Measurements from ENCODE around the gene PRDM11.

The PRDM11 gene

GRCh38 chr11:45260071-45260470 lies 113.6 kb downstream of the PRDM11 start:
- no peak for DNase-seq (ENCODE audit: low read depth, low spot score)

- no peak for DNase-seq (ENCODE audit: low read depth, low spot score)
Observed at GRCh38 chr11:45262900-45263299, 116.5 kb downstream of the PRDM11 start.

GRCh38 chr11:45263773-45264172 lies 117.3 kb downstream of the PRDM11 start:
- DNase-seq (ENCODE audit: low read depth, low spot score) = no peak

- DNase-seq (ENCODE audit: low read depth, low spot score) = peak; percentile 40
Observed at GRCh38 chr11:45264839-45265515, 118.5 kb downstream of the PRDM11 start.

GRCh38 chr11:45265969-45266675 lies 119.7 kb downstream of the PRDM11 start:
- DNase-seq (ENCODE audit: low read depth, low spot score) = no peak

GRCh38 chr11:45266676-45267020 lies 120.2 kb downstream of the PRDM11 start:
- DNase-seq (ENCODE audit: low read depth, low spot score) = no peak

GRCh38 chr11:45267052-45267451 lies 120.6 kb downstream of the PRDM11 start:
- DNase-seq (ENCODE audit: low read depth, low spot score) = no peak

- no peak for DNase-seq (ENCODE audit: low read depth, low spot score)
Observed at GRCh38 chr11:45267652-45268299, 121.3 kb downstream of the PRDM11 start.

GRCh38 chr11:45269678-45270077 lies 123.2 kb downstream of the PRDM11 start:
- no peak for DNase-seq (ENCODE audit: low read depth, low spot score)

- no peak for DNase-seq (ENCODE audit: low read depth, low spot score)
Observed at GRCh38 chr11:45270946-45271716, 124.7 kb downstream of the PRDM11 start.

- DNase-seq (ENCODE audit: low read depth, low spot score) = no peak
Observed at GRCh38 chr11:45272701-45273100, 126.3 kb downstream of the PRDM11 start.

GRCh38 chr11:45273509-45273908 lies 127.1 kb downstream of the PRDM11 start:
- no peak for DNase-seq (ENCODE audit: low read depth, low spot score)

GRCh38 chr11:45274206-45274605 lies 127.8 kb downstream of the PRDM11 start:
- no peak for DNase-seq (ENCODE audit: low read depth, low spot score)

- DNase-seq (ENCODE audit: low read depth, low spot score) = no peak
Observed at GRCh38 chr11:45275828-45276227, 129.4 kb downstream of the PRDM11 start.

- no peak for DNase-seq (ENCODE audit: low read depth, low spot score)
Observed at GRCh38 chr11:45278714-45279113, 132.3 kb downstream of the PRDM11 start.

- DNase-seq (ENCODE audit: low read depth, low spot score) = no peak
Observed at GRCh38 chr11:45279645-45280044, 133.2 kb downstream of the PRDM11 start.

- DNase-seq (ENCODE audit: low read depth, low spot score) = no peak
Observed at GRCh38 chr11:45280449-45280848, 134.0 kb downstream of the PRDM11 start.

- no peak for DNase-seq (ENCODE audit: low read depth, low spot score)
Observed at GRCh38 chr11:45282081-45282480, 135.6 kb downstream of the PRDM11 start.
